Muscle of leg (tissue), 11 donors: ENCODE data around the gene HLA-DRB5. TPM values are rescaled to one million over a fixed set of nuclear protein-coding genes. Genes with fewer than 3 reads are reported as not detected.
"Not testable (repeated sequence)": the region's sequence is repeated elsewhere in the genome, so short reads cannot be mapped to it uniquely, and the experiment has no call there.

Experiments used
- DNase-seq: peaks from one replicate; pipeline ENCODE4 v3.0.0; 2013
- H3K27ac ChIP-seq: one replicate; pipeline ENCODE4 v1.5.1; 2013; ENCODE audit warnings: mild to moderate bottlenecking, low read length, control low read depth
- H3K27me3 ChIP-seq: one replicate; pipeline ENCODE4 v1.6.1; 2013; ENCODE audit warnings: low read length; ENCODE audit not compliant: control insufficient read depth, insufficient read depth
- H3K36me3 ChIP-seq: one replicate; pipeline ENCODE4 v1.6.1; 2013; ENCODE audit warnings: low read length; ENCODE audit not compliant: control insufficient read depth, insufficient read depth
- H3K4me1 ChIP-seq: one replicate; pipeline ENCODE4 v1.6.1; 2013; ENCODE audit warnings: low read length; ENCODE audit not compliant: control insufficient read depth, insufficient read depth
- H3K4me3 ChIP-seq: one replicate; pipeline ENCODE4 v1.5.1; 2013; ENCODE audit warnings: low read length, control low read depth
- H3K9me3 ChIP-seq: replicated peaks from 2 replicates; pipeline ENCODE4 v1.6.1; 2013; ENCODE audit warnings: low read depth, low read length; ENCODE audit not compliant: control insufficient read depth
- WGBS: methylation state at CpG from one replicate; pipeline ENCODE4 v1.1.5; 2013; ENCODE audit warnings: missing lambda C conversion rate; ENCODE audit not compliant: insufficient coverage; 5-methylcytosine and 5-hydroxymethylcytosine counted together
- polyA plus RNA-seq, 8 donors: library from polyadenylated mRNA; unstranded; fragments of 120-200 nt; gene quantifications; one replicate each; pipeline versions ENCODE4 v1.2.1 to v1.2.3, GENCODE V29; 2013; ENCODE audit warnings: inconsistent platforms in 1 of 8, low replicate concordance in 1 of 8; ENCODE audit not compliant: insufficient read length in 8 of 8, insufficient read depth in 1 of 8
- total RNA-seq: library from RNA; stranded (reverse); fragments of 120-200 nt; gene quantifications from one replicate; pipeline ENCODE4 v1.2.4, GENCODE V29; 2013

The HLA-DRB5 gene
- total and polyA plus RNA-seq, 9 donors = 2.3 to 15.3 (median 4.2) TPM

DNA sequence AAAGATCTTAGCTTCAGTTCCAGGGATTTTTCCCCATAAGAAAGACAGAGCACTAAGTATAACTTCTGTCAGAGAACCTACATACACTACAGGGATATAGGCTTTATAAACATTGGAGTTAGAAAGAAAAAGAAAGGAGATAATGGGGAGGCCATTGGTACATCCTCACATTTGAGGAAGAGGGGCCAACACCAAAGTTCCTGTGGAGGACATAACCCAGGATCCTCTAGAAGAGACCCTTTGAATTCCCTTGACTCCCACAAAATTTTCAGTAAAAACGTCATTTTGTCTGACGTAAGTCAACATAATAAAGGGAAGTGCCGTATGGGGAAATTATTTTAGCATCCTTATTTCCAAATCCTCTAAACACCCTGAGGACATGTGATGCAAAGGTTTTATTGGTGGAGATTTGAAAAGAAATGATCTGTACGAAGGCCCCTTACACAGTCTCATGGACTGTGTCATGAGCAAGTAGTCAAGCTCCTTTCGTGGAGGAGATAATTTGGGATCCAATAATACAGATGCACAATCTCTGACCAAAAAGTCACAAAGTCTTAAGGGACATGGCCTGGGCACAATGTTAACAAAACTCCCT is 57.2 kb downstream of the HLA-DRB5 start:
- H3K9me3 ChIP-seq = peaks cover 2% of the 10 kb centered on the region
- peak overlapping the region; percentile 55 for H3K27ac ChIP-seq

DNA sequence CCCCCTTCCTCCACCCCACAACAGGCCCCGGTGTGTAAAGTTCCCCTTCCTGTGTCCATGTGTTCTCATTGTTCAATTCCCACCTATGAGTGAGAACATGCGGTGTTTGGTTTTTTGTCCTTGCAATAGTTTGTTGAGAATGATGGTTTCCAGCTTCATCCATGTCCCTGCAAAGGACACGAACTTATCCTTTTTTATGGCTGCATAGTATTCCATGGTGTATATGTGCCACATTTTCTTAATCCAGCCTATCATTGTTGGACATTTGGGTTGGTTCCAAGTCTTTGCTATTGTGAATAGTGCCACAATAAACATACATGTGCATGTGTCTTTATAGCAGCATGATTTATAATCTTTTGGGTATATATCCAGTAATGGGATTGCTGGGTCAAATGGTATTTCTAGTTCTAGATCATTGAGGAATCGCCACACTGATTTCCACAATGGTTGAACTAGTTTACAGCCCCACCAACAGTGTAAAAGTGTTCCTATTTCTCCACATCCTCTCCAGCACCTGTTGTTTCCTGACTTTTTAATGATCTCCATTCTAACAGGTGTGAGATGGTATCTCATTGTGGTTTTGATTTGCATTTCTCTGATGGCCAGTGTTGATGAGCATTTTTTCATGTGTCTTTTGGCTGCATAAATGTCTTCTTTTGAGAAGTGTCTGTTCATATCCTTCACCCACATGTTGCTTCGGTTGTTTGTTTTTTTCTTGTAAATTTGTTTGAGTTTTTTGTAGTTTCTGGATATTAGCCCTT is 62.2 kb downstream of the HLA-DRB5 start:
- WGBS = no CpG with 5 or more reads among the region's 5 CpGs

More for the DNA sequence above, 57.2 kb downstream of the HLA-DRB5 start:
- WGBS = no CpG with 5 or more reads among the region's 5 CpGs
- no peaks in the 10 kb centered on the region for H3K27me3 ChIP-seq
- no peak overlapping the region for H3K4me3 ChIP-seq
- H3K4me1 ChIP-seq = no peaks in the 10 kb centered on the region
- DNase-seq = peak; percentile 11
- H3K36me3 ChIP-seq = no peaks in the 10 kb centered on the region

More for the DNA sequence above, 62.2 kb downstream of the HLA-DRB5 start:
- H3K4me1 ChIP-seq, H3K27me3 ChIP-seq, DNase-seq, H3K4me3 ChIP-seq, H3K27ac ChIP-seq, H3K9me3 ChIP-seq, H3K36me3 ChIP-seq: not testable (repeated sequence)

Other genes with a start within 250 kb of the HLA-DRB5 start
- gene TSBP1, start 158.4 kb downstream of the HLA-DRB5 start, total RNA-seq = not detected
- gene TSBP1, start 158.4 kb downstream of the HLA-DRB5 start, polyA plus RNA-seq = under 1 TPM in 2 of 8 donors, not detected in 6; 0.07 to 0.09 TPM
- gene BTNL2, start 123.1 kb downstream of the HLA-DRB5 start, total RNA-seq = not detected
- under 1 TPM; 0.14 to 0.70 (median 0.42) TPM for gene BTNL2, start 123.1 kb downstream of the HLA-DRB5 start, polyA plus RNA-seq
- gene HLA-DRA, start 90.4 kb downstream of the HLA-DRB5 start, total RNA-seq = 30.7 TPM
- gene HLA-DRA, start 90.4 kb downstream of the HLA-DRB5 start, polyA plus RNA-seq = 10 to 100 TPM; 19.9 to 34.2 (median 26.0) TPM
- 16.8 TPM for gene HLA-DRB1, start 59.6 kb upstream of the HLA-DRB5 start, total RNA-seq
- gene HLA-DRB1, start 59.6 kb upstream of the HLA-DRB5 start, polyA plus RNA-seq = 10 to 100 TPM in 4 of 8 donors, 1 to 10 TPM in 4; 4.3 to 16.5 (median 11.0) TPM
- gene HLA-DQA1, start 107.1 kb upstream of the HLA-DRB5 start, total RNA-seq = 2.6 TPM
- 1 to 10 TPM; 1.5 to 3.3 (median 2.8) TPM for gene HLA-DQA1, start 107.1 kb upstream of the HLA-DRB5 start, polyA plus RNA-seq
- 3.8 TPM for gene HLA-DQB1, start 136.4 kb upstream of the HLA-DRB5 start, total RNA-seq
- gene HLA-DQB1, start 136.4 kb upstream of the HLA-DRB5 start, polyA plus RNA-seq = 1 to 10 TPM in 7 of 8 donors, under 1 TPM in 1; 0.37 to 5.0 (median 3.4) TPM
- gene HLA-DQA2, start 211.1 kb upstream of the HLA-DRB5 start, total RNA-seq = 0.13 TPM
- gene HLA-DQA2, start 211.1 kb upstream of the HLA-DRB5 start, polyA plus RNA-seq = under 1 TPM in 5 of 8 donors, not detected in 3; 0.30 to 0.80 (median 0.36) TPM
- 0.18 TPM for gene HLA-DQB2, start 233.2 kb upstream of the HLA-DRB5 start, total RNA-seq
- under 1 TPM in 7 of 8 donors, not detected in 1; 0.08 to 0.40 (median 0.23) TPM for gene HLA-DQB2, start 233.2 kb upstream of the HLA-DRB5 start, polyA plus RNA-seq